HG03064 (cell line): ENCODE results near the gene ATP6V1E1.
"Not testable (repeated sequence)": the region's sequence is repeated elsewhere in the genome, so short reads cannot be mapped to it uniquely, and the experiment has no call there.

Source experiments
- ATAC-seq: cut with Tn5 transposase; IDR thresholded peaks from one replicate; pipeline ENCODE4 v1.9.1; 2021; ENCODE audit warnings: low read depth; ENCODE audit not compliant: unreplicated experiment

Gene ATP6V1E1

GRCh38 chr22:17628406-17629172 lies at the start of gene ATP6V1E1:
ATP6V1E1 (minus strand) TSS chr22:17628749; CDS start chr22:17628635, 114 bp downstream.
- peak; percentile 95 for ATAC-seq

GRCh38 chr22:17675584-17675983 lies 47.0 kb upstream of the ATP6V1E1 start:
- ATAC-seq = no peak

- ATAC-seq = no peak
These were observed 45.6 kb upstream of the ATP6V1E1 start for GRCh38 chr22:17674152-17674551.

- ATAC-seq = no peak
These were observed 44.0 kb upstream of the ATP6V1E1 start for GRCh38 chr22:17672417-17672991.

GRCh38 chr22:17671521-17672092 lies 43.1 kb upstream of the ATP6V1E1 start:
- ATAC-seq = not testable (repeated sequence)

GRCh38 chr22:17665854-17666253 lies 37.3 kb upstream of the ATP6V1E1 start:
- no peak for ATAC-seq

- no peak for ATAC-seq
These were observed 36.7 kb upstream of the ATP6V1E1 start for GRCh38 chr22:17665248-17665647.

- ATAC-seq = no peak
These were observed 36.0 kb upstream of the ATP6V1E1 start for GRCh38 chr22:17664414-17665055.

GRCh38 chr22:17656870-17657395 lies 28.4 kb upstream of the ATP6V1E1 start:
- no peak for ATAC-seq

GRCh38 chr22:17655289-17655688 lies 26.7 kb upstream of the ATP6V1E1 start:
- no peak for ATAC-seq

- no peak for ATAC-seq
These were observed 20.0 kb upstream of the ATP6V1E1 start for GRCh38 chr22:17648569-17648968.

- no peak for ATAC-seq
These were observed 19.4 kb upstream of the ATP6V1E1 start for GRCh38 chr22:17647991-17648390.

- ATAC-seq = no peak
These were observed 18.9 kb upstream of the ATP6V1E1 start for GRCh38 chr22:17647452-17647851.

GRCh38 chr22:17642357-17642756 lies 13.8 kb upstream of the ATP6V1E1 start:
- not testable (repeated sequence) for ATAC-seq

GRCh38 chr22:17641269-17641668 lies 12.7 kb upstream of the ATP6V1E1 start:
- no peak for ATAC-seq

- no peak for ATAC-seq
These were observed 10.7 kb upstream of the ATP6V1E1 start for GRCh38 chr22:17639247-17639741.

- ATAC-seq = peak; percentile 97
These were observed 10.1 kb upstream of the ATP6V1E1 start, which contains the start of gene BCL2L13 for GRCh38 chr22:17638432-17639246. BCL2L13 (plus strand) TSS chr22:17638757; CDS start chr22:17655712, 16,955 bp downstream.

- ATAC-seq = no peak
These were observed 9.6 kb upstream of the ATP6V1E1 start for GRCh38 chr22:17638182-17638431.

- no peak for ATAC-seq
These were observed 9.1 kb upstream of the ATP6V1E1 start for GRCh38 chr22:17637490-17638181.

- not testable (repeated sequence) for ATAC-seq
These were observed 8.3 kb upstream of the ATP6V1E1 start for GRCh38 chr22:17636850-17637249.
